Heart left ventricle (tissue), 16 donors: ENCODE data around the gene ZNF638. TPM values are rescaled to one million over a fixed set of nuclear protein-coding genes. Genes with fewer than 3 reads are reported as not detected.

ENCODE experiments used
- ATAC-seq, 4 donors: fragments of 200-7000 bp; cut with Tn5 transposase; one replicate each; pipeline ENCODE4 v1.9.1; 2020 to 2022; ENCODE audit warnings: moderate library complexity in 4 of 4, mild to moderate bottlenecking in 3 of 4, moderate number of reproducible peaks in 1 of 4
- DNase-seq, 5 donors: peaks; one replicate each; pipeline ENCODE4 v3.0.0-alpha.2; 2020
- H3K27ac ChIP-seq, 12 donors: fragments of 200-600 bp; sonication (generic) in 4 of 12; one replicate each; pipeline versions ENCODE4 v1.5.0 to v1.8.0; 2016 to 2022; ENCODE audit warnings: mild to moderate bottlenecking in 2 of 12
- H3K27me3 ChIP-seq, 9 donors: fragments of 200-600 bp; sonication (generic) in 2 of 9; one replicate each; pipeline versions ENCODE4 v1.5.1 to v1.8.0; 2016 to 2022; ENCODE audit warnings: mild to moderate bottlenecking in 3 of 9
- H3K36me3 ChIP-seq, 9 donors: fragments of 200-600 bp; sonication (generic) in 2 of 9; one replicate each; pipeline versions ENCODE4 v1.5.0 to v1.8.0; 2018 to 2022; ENCODE audit warnings: mild to moderate bottlenecking in 2 of 9
- H3K4me1 ChIP-seq, 12 donors: fragments of 200-600 bp; sonication (generic) in 4 of 12; one replicate each; pipeline versions ENCODE4 v1.5.0 to v1.8.0; 2016 to 2022; ENCODE audit warnings: mild to moderate bottlenecking in 3 of 12
- H3K4me3 ChIP-seq, 12 donors: fragments of 200-600 bp; sonication (generic) in 4 of 12; one replicate each; pipeline versions ENCODE4 v1.5.0 to v1.8.0; 2017 to 2022; ENCODE audit warnings: mild to moderate bottlenecking in 9 of 12, moderate library complexity in 4 of 12
- H3K9me3 ChIP-seq, 12 donors: fragments of 200-600 bp; sonication (generic) in 4 of 12; one replicate each; pipeline versions ENCODE4 v1.5.0 to v1.8.0; 2016 to 2022; ENCODE audit warnings: mild to moderate bottlenecking in 1 of 12
- POLR2A ChIP-seq, 2 donors: fragments of 450-650 bp; IDR thresholded peaks; one replicate each; pipeline ENCODE4 v1.6.1; 2017; ENCODE audit warnings: antibody characterized with exemption in 2 of 2, mild to moderate bottlenecking in 2 of 2, moderate library complexity in 2 of 2
- WGBS, 4 donors: extraction: QIAGEN DNeasy Blood & Tissue Kit in 2 of 4; methylation state at CpG; one replicate each; pipeline versions ENCODE4 v1.1.5 to v1.1.7; 2013 to 2018; 5-methylcytosine and 5-hydroxymethylcytosine counted together
- intact Hi-C, 10 donors: fragments of 100-400 bp; cut with DNase I; formaldehyde crosslinking; loops; one replicate each; pipeline versions ENCODE4 v1.11.1 to v1.14.2; 2022
- polyA plus RNA-seq, 2 donors: library from polyadenylated mRNA; stranded (reverse); fragments of 200-250 nt; gene quantifications; one replicate each; pipeline ENCODE4 v1.2.3, GENCODE V29; 2013
- total RNA-seq, 9 donors: library from RNA; depleted of rRNA in 2 of 9; stranded (reverse); fragments of >200 nt in 2 of 9; fragmentation: NEBNext Ultra II Directional in 3 of 9; extraction: Animal tissue kit (Norgen Biotek cat#: 25700) in 3 of 9; gene quantifications; one replicate each; pipeline versions ENCODE4 v1.1.0 to v1.2.4, GENCODE V29; 2016 to 2023
- TF ChIP-seq, protein P1 (sequence below), 12 donors: fragments of 200-600 bp; sonication (generic) in 4 of 12; IDR thresholded peaks; one replicate each; pipeline versions ENCODE4 v1.5.0 to v1.8.0; 2018 to 2022; ENCODE audit warnings: antibody characterized with exemption in 12 of 12, mild to moderate bottlenecking in 5 of 12
- donor health status: ischemic (EF 13 %, LVEDD 7.1; RV severe dilation, severe dysfunction).
- donor health status: healthy with polysubstance abuse.
- donor health status: DM: no; HTN: yes; CAD: no.
- donor health status: DM: no; HTN: no; CAD: no.
- donor health status: ischemic (EF 25% LVEDD 6.9; RV normal size, moderate dysfunction).
- donor health status: ischemic (EF 25% LVEDD 5.7; RV mildly dilated, moderate dysfunction).
- donor health status: healthy.
- donor health status: DM: yes; HTN: yes; CAD: no.
- donor health status: ischemic (EF 35%, LVEDD 5.7; RV mildly dilated, moderate dysfunction).
- donor health status: nonischemic (EF 11% LVEDD 7.7; RV severe dilation, severe dysfunction).
- donor health status: DM: yes; HTN: yes; CAD: no.
- donor health status: PGD.
- donor health status: ischemic (EF 29% LVEDD 5.4; RV normal size, mild dysfunction).
- donor health status: nonischemic (EF 23%, LVEDD 6.1; RV moderate dilation, normal function).

The ZNF638 gene
- total and polyA plus RNA-seq, 11 donors: 48.6 to 118 (median 84.1) TPM

- no peak for TF ChIP-seq POLR2A (IDR thresholded peaks at IDR 0.05)
- 85 to 95% (median 93%) methylated on average over 2 of the region's 2 CpGs for WGBS, 4 donors
Observed at GRCh38 chr2:71370015-71370414, 38.4 kb downstream of the ZNF638 start.

GRCh38 chr2:71372042-71372441 lies 40.5 kb downstream of the ZNF638 start:
- no peaks in the 10 kb centered on the region for H3K27me3 ChIP-seq
- H3K36me3 ChIP-seq: peaks cover 0 to 98% (median 85%) of the 10 kb centered on the region in 9 donors
- ATAC-seq: peak in 3 of 4 donors; percentile 32 to 44 (median 39)
- no peak for DNase-seq
- peaks cover 0 to 7% (median 0%) of the 10 kb centered on the region in 12 donors for H3K4me1 ChIP-seq
- WGBS, 4 donors: 50 to 77% (median 59%) methylated on average over 1 of the region's 1 CpG
- H3K4me3 ChIP-seq: no peak overlapping the region
- no peaks in the 10 kb centered on the region for H3K9me3 ChIP-seq
- H3K27ac ChIP-seq: no peak overlapping the region
- intact Hi-C loops: loop anchor here in 1 of 10 donors (10.0 kb wide), 1 partner anchor 147 kb away; the partner anchor contains the start of gene PAIP2B
- TF ChIP-seq, protein P1, sequence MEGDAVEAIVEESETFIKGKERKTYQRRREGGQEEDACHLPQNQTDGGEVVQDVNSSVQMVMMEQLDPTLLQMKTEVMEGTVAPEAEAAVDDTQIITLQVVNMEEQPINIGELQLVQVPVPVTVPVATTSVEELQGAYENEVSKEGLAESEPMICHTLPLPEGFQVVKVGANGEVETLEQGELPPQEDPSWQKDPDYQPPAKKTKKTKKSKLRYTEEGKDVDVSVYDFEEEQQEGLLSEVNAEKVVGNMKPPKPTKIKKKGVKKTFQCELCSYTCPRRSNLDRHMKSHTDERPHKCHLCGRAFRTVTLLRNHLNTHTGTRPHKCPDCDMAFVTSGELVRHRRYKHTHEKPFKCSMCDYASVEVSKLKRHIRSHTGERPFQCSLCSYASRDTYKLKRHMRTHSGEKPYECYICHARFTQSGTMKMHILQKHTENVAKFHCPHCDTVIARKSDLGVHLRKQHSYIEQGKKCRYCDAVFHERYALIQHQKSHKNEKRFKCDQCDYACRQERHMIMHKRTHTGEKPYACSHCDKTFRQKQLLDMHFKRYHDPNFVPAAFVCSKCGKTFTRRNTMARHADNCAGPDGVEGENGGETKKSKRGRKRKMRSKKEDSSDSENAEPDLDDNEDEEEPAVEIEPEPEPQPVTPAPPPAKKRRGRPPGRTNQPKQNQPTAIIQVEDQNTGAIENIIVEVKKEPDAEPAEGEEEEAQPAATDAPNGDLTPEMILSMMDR (IDR thresholded peaks at IDR 0.05): no peak
- TF ChIP-seq POLR2A (IDR thresholded peaks at IDR 0.05): no peak

More at GRCh38 chr2:71370015-71370414, 38.4 kb downstream of the ZNF638 start:
- Histone ChIP-seq H3K9me3 (no peaks in the 10 kb centered on the region), H3K36me3 (peaks cover 0 to 99% (median 85%) of the 10 kb centered on the region in 9 donors), H3K27me3 (no peaks in the 10 kb centered on the region), H3K27ac (no peak overlapping the region), H3K4me3 (no peak overlapping the region), H3K4me1 (peaks cover 0 to 7% (median 0%) of the 10 kb centered on the region in 12 donors)
- intact Hi-C loops: loop anchor here in 1 of 10 donors (10.0 kb wide), 1 partner anchor 145 kb away; the partner anchor contains the start of gene PAIP2B
- DNase-seq: no peak
- no peak for ATAC-seq

- TF ChIP-seq, protein P1 (IDR thresholded peaks at IDR 0.05): no peak
- no peak for TF ChIP-seq POLR2A (IDR thresholded peaks at IDR 0.05)
- ATAC-seq (peak in 2 of 4 donors; percentile 62 to 69), DNase-seq (no peak)
- Histone ChIP-seq H3K36me3 (peaks cover 0 to 99% (median 80%) of the 10 kb centered on the region in 9 donors), H3K4me3 (no peak overlapping the region), H3K9me3 (no peaks in the 10 kb centered on the region), H3K4me1 (peaks cover 0 to 10% (median under 1%) of the 10 kb centered on the region in 12 donors), H3K27ac (no peak overlapping the region), H3K27me3 (no peaks in the 10 kb centered on the region)
- intact Hi-C loops: loop anchor here in 2 of 10 donors (5.0 to 10.0 kb wide), 2 partner anchors 37 to 154 kb away; partner anchors contain the start of gene PAIP2B (in 1 of the 2)
- WGBS, 4 donors: 71 to 81% (median 77%) methylated on average over 4 of the region's 4 CpGs
Observed at GRCh38 chr2:71379086-71379485, 47.5 kb downstream of the ZNF638 start.

GRCh38 chr2:71380665-71381064 lies 49.1 kb downstream of the ZNF638 start:
- intact Hi-C loops: loop anchor here in 1 of 10 donors (10.0 kb wide), 1 partner anchor 76 kb away; no protein-coding TSS in a partner anchor
- Histone ChIP-seq H3K27me3 (no peaks in the 10 kb centered on the region), H3K4me1 (peaks cover 0 to 16% (median 3%) of the 10 kb centered on the region in 12 donors), H3K27ac (no peak overlapping the region), H3K36me3 (peaks cover 0 to 98% (median 79%) of the 10 kb centered on the region in 9 donors), H3K9me3 (no peaks in the 10 kb centered on the region), H3K4me3 (no peak overlapping the region)
- ATAC-seq (no peak), DNase-seq (no peak)
- TF ChIP-seq, protein P1 (IDR thresholded peaks at IDR 0.05): no peak
- TF ChIP-seq POLR2A (IDR thresholded peaks at IDR 0.05): no peak
- 81 to 83% (median 82%) methylated on average over 3 of the region's 3 CpGs for WGBS, 4 donors
